ENCODE results near the gene CDS1.
"Not testable (repeated sequence)": the region's sequence is repeated elsewhere in the genome, so short reads cannot be mapped to it uniquely, and the experiment has no call there.

CDS1 gene

GRCh38 chr4:84672177-84672576 lies 89.2 kb downstream of the CDS1 start:
- no peak for DNase-seq

- no peak for DNase-seq
Observed at GRCh38 chr4:84673475-84674240, 90.7 kb downstream of the CDS1 start.

DNA sequence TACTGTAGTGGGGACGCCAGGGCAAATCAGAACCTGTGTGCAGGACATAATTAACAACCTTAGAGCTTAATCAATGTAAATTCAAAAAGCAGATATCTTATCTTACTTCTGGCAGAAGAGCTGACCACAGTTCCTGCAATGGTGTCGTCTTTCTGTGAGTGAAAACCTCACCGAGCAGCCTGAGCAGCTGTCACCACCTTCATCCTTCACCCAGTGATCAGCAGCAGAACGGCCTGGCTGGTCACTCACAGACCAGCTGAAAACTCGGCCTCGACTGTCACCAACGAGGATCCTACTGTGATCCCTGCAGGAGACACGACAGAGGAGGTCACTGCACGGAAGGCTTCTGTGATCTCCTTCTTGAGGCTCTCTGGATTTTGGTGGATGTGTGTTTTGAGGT lies 94.2 kb downstream of the CDS1 start:
- DNase-seq, result no peak

DNA sequence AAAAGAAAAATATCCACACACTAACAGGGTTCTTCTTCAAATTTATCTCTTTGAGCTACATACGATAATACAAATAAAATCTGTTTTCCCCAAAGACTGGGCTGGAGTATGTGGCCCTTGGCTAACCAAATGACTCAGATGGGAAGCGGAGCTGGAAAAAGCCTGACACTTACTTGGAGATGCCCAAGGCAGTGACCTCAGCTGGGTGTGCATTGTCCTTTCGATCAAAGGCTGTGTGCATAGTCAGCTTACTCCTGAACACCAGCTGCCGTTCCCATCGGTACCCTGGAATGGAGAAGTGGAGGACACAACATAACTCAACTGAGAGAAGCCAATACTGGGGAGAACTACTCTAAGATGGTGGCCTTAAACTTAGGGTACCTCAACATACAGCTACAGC lies 95.1 kb downstream of the CDS1 start:
- no peak for DNase-seq

GRCh38 chr4:84678976-84679744 lies 96.2 kb downstream of the CDS1 start:
- peak in 9 of 58 donors; percentile 6 to 58 (median 14) for DNase-seq

- no peak for DNase-seq
Observed at GRCh38 chr4:84680956-84681355, 98.0 kb downstream of the CDS1 start.

- peak in 10 of 58 donors; percentile 4 to 51 (median 20) for DNase-seq
Observed at GRCh38 chr4:84681486-84682274, 98.8 kb downstream of the CDS1 start.

- DNase-seq, result not testable (repeated sequence)
Observed at GRCh38 chr4:84682661-84683060, 99.7 kb downstream of the CDS1 start.

DNA sequence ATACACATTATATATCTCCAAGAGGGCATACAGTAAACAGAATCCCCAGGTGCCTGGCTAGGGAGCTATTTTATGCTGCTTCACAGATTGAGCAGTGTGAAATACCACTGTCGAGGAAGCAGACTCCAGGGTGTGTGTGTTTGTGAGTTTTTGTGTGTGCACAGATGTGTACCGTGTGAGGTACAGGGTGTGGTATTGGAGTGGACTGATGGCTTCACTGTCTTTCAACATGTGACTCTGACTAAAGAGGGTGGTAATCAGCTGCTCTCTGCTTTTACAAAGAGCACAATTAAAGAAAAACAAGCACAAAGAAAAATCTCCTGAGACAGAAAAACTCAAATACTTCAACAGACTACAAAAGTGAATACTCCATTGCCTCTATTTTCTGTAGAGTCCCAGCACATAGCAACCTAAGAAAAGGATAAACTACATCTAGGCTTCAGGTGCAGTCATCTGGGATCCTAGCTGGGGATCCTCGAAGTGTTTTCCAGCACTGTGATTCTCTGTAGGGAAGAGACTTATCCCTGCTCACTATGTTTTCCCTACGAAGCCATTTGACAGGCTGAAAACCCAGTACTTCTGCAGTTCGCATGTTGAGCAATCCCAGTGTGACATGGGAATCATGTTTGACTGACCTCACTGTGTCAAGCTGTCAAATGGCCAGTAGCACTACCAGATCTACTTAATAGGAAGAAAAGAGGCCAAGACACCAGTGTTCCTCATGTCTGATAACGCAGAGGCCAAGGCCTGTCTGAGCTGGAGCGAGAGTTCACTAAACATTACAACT lies 100.3 kb downstream of the CDS1 start:
- DNase-seq, result no peak

- DNase-seq, result no peak
Observed at GRCh38 chr4:84684361-84684760, 101.4 kb downstream of the CDS1 start.

DNA sequence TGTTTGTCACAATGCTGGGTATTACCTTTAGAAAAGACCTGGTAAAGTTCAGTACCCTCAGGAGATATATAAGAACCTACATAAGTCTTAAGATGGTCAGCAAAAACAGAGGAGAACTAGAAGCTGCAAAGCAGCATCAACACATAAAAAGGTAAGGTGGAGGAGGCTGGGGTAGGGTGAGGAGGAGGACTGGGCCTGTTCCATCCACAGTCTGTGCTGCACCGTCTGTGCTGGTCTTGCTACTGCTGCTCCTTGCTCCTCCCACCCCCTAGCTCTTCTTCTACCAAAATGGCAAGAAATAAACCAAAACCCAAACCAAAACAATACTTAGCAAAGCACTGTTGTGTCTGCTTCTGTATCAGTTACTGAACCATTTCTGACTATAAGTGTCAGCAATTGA lies 102.2 kb downstream of the CDS1 start:
- peak in 4 of 58 donors; percentile 3 to 43 (median 14) for DNase-seq

DNA sequence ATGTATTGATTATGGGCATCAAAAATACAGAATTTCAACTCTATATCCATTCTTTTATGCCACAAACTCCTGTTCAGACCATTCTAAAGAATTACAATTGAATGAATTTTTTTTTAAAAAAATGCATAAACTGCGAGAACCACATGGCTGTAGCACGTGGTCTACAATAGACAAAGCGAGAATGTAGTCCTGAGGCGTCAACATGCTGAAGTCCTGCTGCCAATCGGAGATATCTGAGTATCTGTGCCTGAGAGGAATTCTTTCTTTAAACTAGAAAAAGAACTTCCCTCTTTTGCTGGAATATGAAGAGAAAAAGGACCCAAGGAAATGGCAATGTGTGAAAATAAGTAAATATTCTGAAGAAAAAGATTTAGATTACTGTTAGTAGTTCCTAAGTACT lies 105.7 kb downstream of the CDS1 start:
- DNase-seq, result no peak

- DNase-seq, result no peak
Observed at GRCh38 chr4:84689197-84689596, 106.3 kb downstream of the CDS1 start.

DNA sequence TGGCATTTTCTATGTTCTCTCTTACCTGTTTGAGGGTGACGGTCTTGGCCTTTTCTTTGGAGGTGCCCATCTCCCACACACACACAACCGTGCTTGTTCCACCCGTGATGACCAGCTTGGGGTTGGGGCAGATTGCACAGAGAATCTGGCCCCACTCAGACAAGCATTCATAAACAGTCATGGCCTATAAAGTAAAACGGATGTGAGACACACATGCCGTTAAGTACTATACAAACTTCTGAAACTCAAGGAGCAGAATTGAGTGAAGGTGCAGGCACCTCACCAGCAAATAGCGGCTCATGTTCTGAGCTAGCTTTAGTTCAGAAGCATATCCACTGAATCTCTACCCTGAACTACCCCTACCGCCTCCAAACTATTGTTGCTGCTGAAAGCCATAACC lies 107.6 kb downstream of the CDS1 start:
- no peak for DNase-seq

DNA sequence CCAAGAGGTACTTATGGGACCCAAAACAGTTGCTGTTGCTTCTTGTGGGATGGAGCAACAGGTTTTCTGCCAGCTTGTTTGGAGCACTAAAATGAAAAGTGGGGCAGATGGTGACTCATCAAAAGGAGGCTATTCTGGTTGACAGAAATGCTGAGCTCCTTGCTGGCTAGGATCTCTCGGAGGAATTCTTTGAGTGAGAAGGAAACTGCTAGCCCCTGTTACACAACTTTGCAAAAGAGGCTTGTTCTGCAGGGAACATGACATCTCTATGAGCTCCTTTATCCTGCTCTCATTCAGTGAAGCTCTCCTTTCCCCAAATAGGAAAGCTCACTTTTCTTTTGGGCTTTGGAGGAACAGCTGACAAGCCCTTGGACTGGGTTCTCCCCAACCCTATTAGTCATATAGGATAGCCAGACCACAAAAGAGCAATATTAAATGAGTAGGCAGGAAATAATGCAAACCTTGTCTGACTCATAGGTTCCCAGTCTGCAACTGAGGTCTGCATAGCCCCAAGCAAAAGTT lies 108.3 kb downstream of the CDS1 start:
- DNase-seq, result peak in 32 of 58 donors; percentile 5 to 80 (median 32)

GRCh38 chr4:84691800-84692199 lies 108.9 kb downstream of the CDS1 start:
- no peak for DNase-seq

DNA sequence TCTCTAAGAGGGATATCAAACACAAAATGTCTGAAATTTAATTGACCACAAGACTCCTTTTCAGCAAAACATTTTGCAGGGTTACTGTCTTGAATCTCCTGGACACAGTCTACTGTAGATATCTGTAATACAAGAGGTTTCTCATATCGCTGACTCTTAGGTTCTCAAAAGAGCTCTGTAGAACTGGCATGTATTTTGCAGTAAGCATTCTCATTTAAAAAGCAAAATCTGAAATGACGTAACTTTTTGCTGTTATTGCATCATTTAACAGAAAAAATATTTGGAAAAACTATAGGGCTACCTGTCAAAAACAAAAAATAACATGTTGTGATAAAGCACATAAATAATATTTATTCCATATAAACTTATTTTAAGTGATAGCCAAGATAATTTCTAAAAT lies 114.2 kb downstream of the CDS1 start:
- DNase-seq, result no peak

DNA sequence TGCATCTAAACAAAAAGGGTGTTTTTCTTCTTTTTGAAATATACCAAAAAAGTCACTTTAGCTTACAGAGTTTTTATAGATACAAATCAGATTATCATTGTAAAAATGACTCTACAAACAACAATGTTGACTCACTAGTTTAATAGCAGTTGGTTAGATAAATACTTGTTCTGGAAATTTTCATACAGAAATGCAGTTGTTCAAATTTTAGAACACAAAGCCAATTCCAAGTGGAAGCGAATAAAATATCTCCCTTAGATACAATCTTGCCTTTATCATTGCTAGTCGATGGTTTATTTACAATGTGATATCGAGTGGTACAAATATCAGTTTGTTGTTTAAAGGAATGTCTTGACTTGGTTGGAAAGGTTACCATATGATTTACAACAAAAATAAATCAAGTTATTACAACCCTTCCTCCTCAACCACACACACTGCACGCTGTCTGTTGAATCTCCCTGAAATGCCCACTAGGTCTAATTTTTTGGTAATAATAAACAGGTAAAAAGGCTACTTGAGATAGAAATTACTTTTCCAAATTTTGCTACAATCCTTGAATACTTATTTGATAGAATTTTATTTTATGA lies 114.8 kb downstream of the CDS1 start:
- no peak for DNase-seq

DNA sequence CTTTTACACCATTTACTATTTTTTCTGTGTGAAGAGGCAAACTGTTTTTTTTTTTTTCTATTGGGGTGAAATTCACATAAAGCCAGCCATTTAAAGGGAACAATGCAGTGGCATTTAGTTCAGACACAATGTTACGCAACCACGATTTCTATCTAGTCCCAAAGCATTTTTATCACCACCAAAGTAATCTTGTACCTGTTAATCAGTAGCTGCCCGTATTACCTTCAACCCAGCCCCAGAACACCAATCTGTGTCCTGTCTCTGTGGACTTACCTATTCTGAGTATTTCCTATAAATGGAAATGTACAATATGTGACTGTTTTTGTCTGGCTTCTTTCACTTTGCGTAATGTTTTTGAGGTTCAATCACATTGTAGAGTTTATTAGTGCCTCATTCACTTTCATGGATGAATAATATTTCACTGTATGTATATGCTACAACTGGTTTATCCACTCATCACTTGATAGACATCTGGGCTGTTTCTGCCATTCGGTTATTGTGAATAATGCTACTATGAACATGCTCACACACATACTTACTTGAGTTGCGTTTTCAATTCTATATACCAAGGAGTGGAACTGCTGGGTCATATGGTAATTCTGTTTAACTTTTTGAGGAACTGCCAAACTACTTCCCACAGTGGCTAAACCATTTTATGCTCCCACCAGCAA lies 116.2 kb downstream of the CDS1 start:
- no peak for DNase-seq

All from anterior cingulate cortex (tissue), 58 donors.